Measurements from ENCODE around the gene MAP3K21.

DNA sequence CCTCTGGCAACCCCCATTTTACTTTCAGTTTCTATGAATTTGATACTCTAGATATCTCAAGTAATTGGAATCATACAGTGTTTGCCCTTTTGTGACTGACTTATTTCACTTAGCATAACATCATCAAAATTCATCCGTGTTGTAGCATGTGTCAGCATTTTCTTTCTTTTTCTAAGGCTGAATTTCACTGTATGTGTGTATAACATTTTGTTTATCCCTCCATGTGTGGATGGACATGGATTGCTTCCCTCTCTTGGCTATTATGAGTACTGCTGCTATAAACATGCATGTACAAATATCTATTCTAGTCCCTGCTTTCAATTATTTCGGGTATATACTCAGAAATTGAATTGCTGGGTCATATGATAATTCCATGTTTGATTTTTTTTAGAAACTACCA is 97.3 kb downstream of the MAP3K21 start:
- TF ChIP-seq, protein P1, sequence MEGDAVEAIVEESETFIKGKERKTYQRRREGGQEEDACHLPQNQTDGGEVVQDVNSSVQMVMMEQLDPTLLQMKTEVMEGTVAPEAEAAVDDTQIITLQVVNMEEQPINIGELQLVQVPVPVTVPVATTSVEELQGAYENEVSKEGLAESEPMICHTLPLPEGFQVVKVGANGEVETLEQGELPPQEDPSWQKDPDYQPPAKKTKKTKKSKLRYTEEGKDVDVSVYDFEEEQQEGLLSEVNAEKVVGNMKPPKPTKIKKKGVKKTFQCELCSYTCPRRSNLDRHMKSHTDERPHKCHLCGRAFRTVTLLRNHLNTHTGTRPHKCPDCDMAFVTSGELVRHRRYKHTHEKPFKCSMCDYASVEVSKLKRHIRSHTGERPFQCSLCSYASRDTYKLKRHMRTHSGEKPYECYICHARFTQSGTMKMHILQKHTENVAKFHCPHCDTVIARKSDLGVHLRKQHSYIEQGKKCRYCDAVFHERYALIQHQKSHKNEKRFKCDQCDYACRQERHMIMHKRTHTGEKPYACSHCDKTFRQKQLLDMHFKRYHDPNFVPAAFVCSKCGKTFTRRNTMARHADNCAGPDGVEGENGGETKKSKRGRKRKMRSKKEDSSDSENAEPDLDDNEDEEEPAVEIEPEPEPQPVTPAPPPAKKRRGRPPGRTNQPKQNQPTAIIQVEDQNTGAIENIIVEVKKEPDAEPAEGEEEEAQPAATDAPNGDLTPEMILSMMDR (IDR thresholded peaks at IDR 0.05; ENCODE audit: low read depth, low read length, poor library complexity, severe bottlenecking), result no peak
- no peak for TF ChIP-seq EZH2phosphoT487 (IDR thresholded peaks at IDR 0.05; ENCODE audit: borderline replicate concordance, low read length)

All from DOHH2 (cell line).